Measurements from ENCODE around the gene ADAMTS17.

ADAMTS17 gene

GRCh38 chr15:100183921-100184495 is 157.8 kb downstream of the ADAMTS17 start:
- Histone ChIP-seq H3K4me1 (ENCODE audit: control insufficient read depth, insufficient read depth, low read length) (no peaks in the 10 kb centered on the region), H3K4me3 (ENCODE audit: low read length) (no peak overlapping the region), H3K36me3 (ENCODE audit: insufficient read depth, low read length) (no peaks in the 10 kb centered on the region), H3K27me3 (ENCODE audit: control insufficient read depth, insufficient read depth, low read length) (no peaks in the 10 kb centered on the region), H3K9ac (ENCODE audit: low read depth, low read length) (no peak overlapping the region), H3K9me3 (replicated peaks; ENCODE audit: low read length) (peaks cover 4% of the 10 kb centered on the region), H3K4me2 (ENCODE audit: low read length) (no peak overlapping the region)

DNA sequence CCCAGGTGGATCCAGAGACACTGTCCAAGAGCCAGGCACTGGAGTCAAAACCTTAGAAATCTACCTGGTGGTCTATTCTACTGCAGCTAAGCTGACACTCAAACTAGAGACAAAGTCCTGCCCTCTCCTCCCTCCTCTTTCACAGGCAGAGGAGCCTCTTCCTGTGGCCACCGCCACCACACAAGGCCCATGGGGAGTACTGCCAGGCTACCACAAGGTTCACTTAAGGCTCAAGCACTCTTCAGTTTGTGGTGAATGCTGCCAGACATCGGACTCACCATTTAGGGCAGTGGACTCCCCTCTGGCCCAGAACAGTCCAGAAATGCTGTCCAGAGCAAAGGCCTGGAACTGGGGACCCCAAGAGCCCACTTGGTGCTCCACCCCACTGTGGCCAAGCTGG is 160.9 kb downstream of the ADAMTS17 start:
- H3K4me3 ChIP-seq (ENCODE audit: low read length), result no peak overlapping the region
- H3K9ac ChIP-seq (ENCODE audit: low read depth, low read length), result no peak overlapping the region
- H3K9me3 ChIP-seq (replicated peaks; ENCODE audit: low read length), result peaks cover 4% of the 10 kb centered on the region
- no peaks in the 10 kb centered on the region for H3K36me3 ChIP-seq (ENCODE audit: insufficient read depth, low read length)
- no peak overlapping the region for H3K4me2 ChIP-seq (ENCODE audit: low read length)
- no peaks in the 10 kb centered on the region for H3K27me3 ChIP-seq (ENCODE audit: control insufficient read depth, insufficient read depth, low read length)
- no peaks in the 10 kb centered on the region for H3K4me1 ChIP-seq (ENCODE audit: control insufficient read depth, insufficient read depth, low read length)

GRCh38 chr15:100175406-100176114 is 166.2 kb downstream of the ADAMTS17 start:
- H3K27me3 ChIP-seq (ENCODE audit: control insufficient read depth, insufficient read depth, low read length), result no peaks in the 10 kb centered on the region
- H3K4me3 ChIP-seq (ENCODE audit: low read length), result no peak overlapping the region
- H3K4me2 ChIP-seq (ENCODE audit: low read length), result no peak overlapping the region
- H3K36me3 ChIP-seq (ENCODE audit: insufficient read depth, low read length), result no peaks in the 10 kb centered on the region
- no peak overlapping the region for H3K9ac ChIP-seq (ENCODE audit: low read depth, low read length)
- no peaks in the 10 kb centered on the region for H3K4me1 ChIP-seq (ENCODE audit: control insufficient read depth, insufficient read depth, low read length)
- peaks cover 15% of the 10 kb centered on the region for H3K9me3 ChIP-seq (replicated peaks; ENCODE audit: low read length)

GRCh38 chr15:100174904-100175275 is 166.9 kb downstream of the ADAMTS17 start:
- Histone ChIP-seq H3K9ac (ENCODE audit: low read depth, low read length) (no peak overlapping the region), H3K4me1 (ENCODE audit: control insufficient read depth, insufficient read depth, low read length) (no peaks in the 10 kb centered on the region), H3K4me2 (ENCODE audit: low read length) (no peak overlapping the region), H3K36me3 (ENCODE audit: insufficient read depth, low read length) (no peaks in the 10 kb centered on the region), H3K4me3 (ENCODE audit: low read length) (no peak overlapping the region), H3K9me3 (replicated peaks; ENCODE audit: low read length) (peaks cover 15% of the 10 kb centered on the region), H3K27me3 (ENCODE audit: control insufficient read depth, insufficient read depth, low read length) (no peaks in the 10 kb centered on the region)

DNA sequence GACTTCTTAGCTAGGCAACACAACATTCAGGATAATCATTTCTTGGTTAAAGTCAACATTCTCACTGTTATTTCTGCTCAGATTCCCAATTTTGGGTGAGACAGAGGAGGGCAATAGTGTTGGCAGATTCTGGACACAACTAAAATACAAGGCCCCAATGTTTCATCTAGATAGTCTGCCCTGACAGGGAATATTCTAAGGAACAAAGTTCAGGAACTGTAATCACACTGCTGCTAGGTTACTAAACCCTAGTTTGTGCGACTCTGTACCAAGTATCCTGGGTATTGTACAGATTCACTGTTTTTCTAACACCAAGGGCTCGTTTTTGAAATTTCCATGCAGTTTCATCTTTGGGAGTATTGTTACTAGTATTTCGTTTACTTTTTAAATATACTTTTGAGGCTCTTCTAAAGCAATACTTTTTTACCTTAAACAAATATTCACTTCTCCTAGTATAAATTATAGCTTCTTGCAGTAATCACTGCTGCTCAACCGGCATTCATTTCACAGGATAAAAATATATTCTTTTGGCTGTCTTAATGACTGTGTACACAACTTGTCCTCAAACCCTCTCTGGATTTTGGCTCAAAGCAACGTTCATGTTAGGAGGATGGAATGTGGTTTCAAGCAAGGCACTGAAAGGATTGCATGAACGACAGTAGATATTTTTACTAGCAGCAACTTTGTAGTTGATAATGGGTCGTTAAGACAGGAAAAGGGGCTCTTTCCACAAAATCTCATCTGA is 167.4 kb downstream of the ADAMTS17 start:
- no peak overlapping the region for H3K9ac ChIP-seq (ENCODE audit: low read depth, low read length)
- H3K27me3 ChIP-seq (ENCODE audit: control insufficient read depth, insufficient read depth, low read length), result no peaks in the 10 kb centered on the region
- H3K9me3 ChIP-seq (replicated peaks; ENCODE audit: low read length), result peaks cover 15% of the 10 kb centered on the region
- no peak overlapping the region for H3K4me3 ChIP-seq (ENCODE audit: low read length)
- H3K36me3 ChIP-seq (ENCODE audit: insufficient read depth, low read length), result no peaks in the 10 kb centered on the region
- no peaks in the 10 kb centered on the region for H3K4me1 ChIP-seq (ENCODE audit: control insufficient read depth, insufficient read depth, low read length)
- no peak overlapping the region for H3K4me2 ChIP-seq (ENCODE audit: low read length)

DNA sequence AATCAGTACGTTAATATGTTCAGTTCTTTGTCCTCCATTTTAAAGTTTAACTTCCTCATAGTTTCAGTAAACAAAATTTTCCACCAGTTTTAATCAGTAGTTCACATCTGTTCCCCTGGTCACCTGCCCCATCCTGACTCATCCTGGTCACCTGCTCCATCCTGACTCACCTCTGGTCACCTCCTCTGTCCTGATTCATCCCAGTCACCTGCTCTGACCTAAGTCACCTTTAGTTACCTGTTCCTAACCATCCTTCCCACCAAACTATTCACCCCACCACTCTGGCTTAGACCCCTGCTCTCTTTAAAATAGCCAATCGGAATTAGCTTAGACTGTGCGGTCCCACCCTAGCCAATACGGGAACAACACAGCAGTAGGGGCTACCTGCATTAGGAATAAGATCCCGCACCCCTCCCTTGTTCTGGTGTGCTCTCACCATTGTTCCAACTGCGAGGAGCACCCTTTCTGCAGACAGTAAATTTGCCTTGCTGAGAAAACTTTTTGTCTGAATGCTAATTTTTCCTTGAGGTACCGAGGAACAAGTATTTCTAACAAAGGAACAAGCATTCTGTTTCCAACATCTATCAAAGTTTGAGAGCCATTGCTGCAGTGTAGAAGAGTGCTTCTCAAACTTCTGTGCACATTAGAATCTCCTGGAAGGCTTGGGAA is 169.3 kb downstream of the ADAMTS17 start:
- Histone ChIP-seq H3K36me3 (ENCODE audit: insufficient read depth, low read length) (no peaks in the 10 kb centered on the region), H3K4me3 (ENCODE audit: low read length) (no peak overlapping the region), H3K4me1 (ENCODE audit: control insufficient read depth, insufficient read depth, low read length) (no peaks in the 10 kb centered on the region), H3K27me3 (ENCODE audit: control insufficient read depth, insufficient read depth, low read length) (no peaks in the 10 kb centered on the region), H3K9ac (ENCODE audit: low read depth, low read length) (no peak overlapping the region), H3K4me2 (ENCODE audit: low read length) (no peak overlapping the region), H3K9me3 (replicated peaks; ENCODE audit: low read length) (peaks cover 15% of the 10 kb centered on the region)

DNA sequence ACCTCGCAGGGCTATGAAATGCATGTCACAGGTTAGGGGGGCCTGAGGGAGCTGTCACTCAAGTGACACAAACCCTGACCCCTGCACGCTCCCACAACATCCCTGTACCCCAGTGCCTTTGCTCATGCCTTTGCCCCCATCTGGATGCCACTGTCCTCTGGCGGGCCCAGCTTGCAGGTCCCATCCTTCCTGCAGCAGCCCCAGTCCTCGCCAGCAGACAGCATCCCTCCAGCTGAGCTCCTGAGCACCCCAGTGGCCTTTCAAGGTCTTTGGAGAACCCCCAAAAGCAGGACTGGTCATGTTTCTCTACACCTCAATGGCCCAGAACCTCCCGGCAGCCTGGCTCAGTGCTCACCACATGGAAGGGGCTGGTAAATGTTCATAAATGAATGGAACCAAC is 170.4 kb downstream of the ADAMTS17 start:
- H3K9ac ChIP-seq (ENCODE audit: low read depth, low read length), result no peak overlapping the region
- no peak overlapping the region for H3K4me2 ChIP-seq (ENCODE audit: low read length)
- peaks cover 15% of the 10 kb centered on the region for H3K9me3 ChIP-seq (replicated peaks; ENCODE audit: low read length)
- no peaks in the 10 kb centered on the region for H3K27me3 ChIP-seq (ENCODE audit: control insufficient read depth, insufficient read depth, low read length)
- no peak overlapping the region for H3K4me3 ChIP-seq (ENCODE audit: low read length)
- no peaks in the 10 kb centered on the region for H3K36me3 ChIP-seq (ENCODE audit: insufficient read depth, low read length)
- H3K4me1 ChIP-seq (ENCODE audit: control insufficient read depth, insufficient read depth, low read length), result no peaks in the 10 kb centered on the region

DNA sequence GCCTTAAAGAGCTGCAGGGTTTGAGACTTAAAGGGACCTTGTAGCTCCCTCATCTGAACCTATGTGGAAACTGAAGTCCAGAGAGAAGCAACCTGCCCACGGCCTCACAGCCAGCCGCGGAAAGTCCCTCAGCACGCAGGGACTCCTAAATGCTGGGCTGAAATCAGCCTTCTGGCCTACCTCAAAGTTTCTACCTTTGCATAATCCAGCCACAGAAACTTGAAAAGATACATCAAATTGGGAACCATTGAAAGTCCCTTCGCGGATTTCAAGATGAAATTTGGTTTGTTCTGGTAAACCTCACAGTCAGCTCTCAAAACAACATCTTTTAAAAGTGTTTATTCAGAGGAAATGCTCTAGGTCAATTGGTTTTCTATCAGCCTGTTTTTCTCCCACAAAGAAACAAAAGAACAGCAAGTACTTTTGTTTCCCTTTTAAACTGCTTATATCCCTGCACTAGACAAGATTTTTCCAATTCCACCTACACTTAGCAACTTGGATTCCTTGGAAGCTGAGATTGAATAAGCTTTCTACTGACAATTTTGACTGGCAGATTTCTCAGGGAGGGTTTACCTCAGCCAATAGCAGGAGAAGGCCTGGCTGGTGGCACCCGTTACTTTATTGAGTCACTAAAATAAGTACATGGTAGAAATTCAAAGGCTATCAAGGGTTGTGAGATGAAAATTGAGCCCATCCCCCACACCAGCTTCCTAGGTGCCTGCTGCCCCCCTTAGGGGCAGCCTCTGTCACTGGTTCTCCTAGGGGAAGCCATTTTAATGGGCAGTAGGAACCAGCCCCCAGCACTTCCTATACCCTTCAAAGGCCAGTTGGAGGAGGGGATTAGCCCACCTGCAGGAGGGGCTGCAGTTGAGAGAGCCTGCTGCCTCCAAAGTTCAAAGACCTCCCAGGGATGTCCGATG is 171.2 kb downstream of the ADAMTS17 start:
- H3K4me2 ChIP-seq (ENCODE audit: low read length), result no peak overlapping the region
- no peaks in the 10 kb centered on the region for H3K27me3 ChIP-seq (ENCODE audit: control insufficient read depth, insufficient read depth, low read length)
- H3K4me3 ChIP-seq (ENCODE audit: low read length), result no peak overlapping the region
- H3K36me3 ChIP-seq (ENCODE audit: insufficient read depth, low read length), result no peaks in the 10 kb centered on the region
- no peak overlapping the region for H3K9ac ChIP-seq (ENCODE audit: low read depth, low read length)
- no peaks in the 10 kb centered on the region for H3K4me1 ChIP-seq (ENCODE audit: control insufficient read depth, insufficient read depth, low read length)
- peaks cover 15% of the 10 kb centered on the region for H3K9me3 ChIP-seq (replicated peaks; ENCODE audit: low read length)

- peaks cover 15% of the 10 kb centered on the region for H3K9me3 ChIP-seq (replicated peaks; ENCODE audit: low read length)
- H3K4me2 ChIP-seq (ENCODE audit: low read length), result no peak overlapping the region
- no peaks in the 10 kb centered on the region for H3K4me1 ChIP-seq (ENCODE audit: control insufficient read depth, insufficient read depth, low read length)
- no peak overlapping the region for H3K4me3 ChIP-seq (ENCODE audit: low read length)
- H3K9ac ChIP-seq (ENCODE audit: low read depth, low read length), result no peak overlapping the region
- H3K27me3 ChIP-seq (ENCODE audit: control insufficient read depth, insufficient read depth, low read length), result no peaks in the 10 kb centered on the region
- H3K36me3 ChIP-seq (ENCODE audit: insufficient read depth, low read length), result no peaks in the 10 kb centered on the region
Observed at GRCh38 chr15:100169615-100170290, 172.0 kb downstream of the ADAMTS17 start.

- H3K4me1 ChIP-seq (ENCODE audit: control insufficient read depth, insufficient read depth, low read length), result no peaks in the 10 kb centered on the region
- H3K4me2 ChIP-seq (ENCODE audit: low read length), result no peak overlapping the region
- H3K27me3 ChIP-seq (ENCODE audit: control insufficient read depth, insufficient read depth, low read length), result no peaks in the 10 kb centered on the region
- peaks cover 14% of the 10 kb centered on the region for H3K9me3 ChIP-seq (replicated peaks; ENCODE audit: low read length)
- H3K36me3 ChIP-seq (ENCODE audit: insufficient read depth, low read length), result no peaks in the 10 kb centered on the region
- H3K9ac ChIP-seq (ENCODE audit: low read depth, low read length), result no peak overlapping the region
- H3K4me3 ChIP-seq (ENCODE audit: low read length), result no peak overlapping the region
Observed at GRCh38 chr15:100168787-100169186, 173.0 kb downstream of the ADAMTS17 start.

Data from skeletal muscle satellite cell (primary cell).